RWPE2 (cell line): ENCODE measurements around the gene DROSHA.

Experiments used
- ATAC-seq: fragments of 200-7000 bp; cut with Tn5 transposase; 3 replicates; pipeline ENCODE4 v1.9.1; 2021; ENCODE audit warnings: low read depth
- DNase-seq: peaks from one replicate; pipeline ENCODE4 v3.0.0-alpha.2; 2020; ENCODE audit warnings: low spot score
- H3K27ac ChIP-seq: fragments of 450-650 bp; 2 replicates; pipeline ENCODE4 v1.5.1; 2017; ENCODE audit warnings: mild to moderate bottlenecking; ENCODE audit not compliant: poor library complexity, severe bottlenecking
- H3K27me3 ChIP-seq: fragments of 250-450 bp; sonication (Bioruptor Pico); 2 replicates; pipeline ENCODE4 v1.5.1; 2021; ENCODE audit warnings: mild to moderate bottlenecking, moderate library complexity; ENCODE audit not compliant: insufficient read depth, poor library complexity, severe bottlenecking
- H3K36me3 ChIP-seq: fragments of 250-450 bp; sonication (Bioruptor Pico); 2 replicates; pipeline ENCODE4 v1.5.1; 2020; ENCODE audit warnings: low read depth, mild to moderate bottlenecking, moderate library complexity
- H3K4me1 ChIP-seq: fragments of 250-450 bp; sonication (Bioruptor Pico); 2 replicates; pipeline ENCODE4 v1.5.1; 2021; ENCODE audit warnings: mild to moderate bottlenecking, moderate library complexity; ENCODE audit not compliant: insufficient read depth, poor library complexity, severe bottlenecking
- H3K4me3 ChIP-seq: fragments of 250-450 bp; sonication (Bioruptor Pico); 2 replicates; pipeline ENCODE4 v1.5.1; 2021; ENCODE audit warnings: mild to moderate bottlenecking, moderate library complexity; ENCODE audit not compliant: severe bottlenecking
- H3K9me3 ChIP-seq: fragments of 250-450 bp; sonication (Bioruptor Pico); 2 replicates; pipeline ENCODE4 v1.5.1; 2021; ENCODE audit warnings: mild to moderate bottlenecking, moderate library complexity; ENCODE audit not compliant: severe bottlenecking
- CTCF ChIP-seq: fragments of 450-650 bp; IDR thresholded peaks from one replicate; pipeline ENCODE4 v1.5.1; 2017; ENCODE audit warnings: mild to moderate bottlenecking, moderate library complexity; ENCODE audit not compliant: poor library complexity, severe bottlenecking

The DROSHA gene

DNA sequence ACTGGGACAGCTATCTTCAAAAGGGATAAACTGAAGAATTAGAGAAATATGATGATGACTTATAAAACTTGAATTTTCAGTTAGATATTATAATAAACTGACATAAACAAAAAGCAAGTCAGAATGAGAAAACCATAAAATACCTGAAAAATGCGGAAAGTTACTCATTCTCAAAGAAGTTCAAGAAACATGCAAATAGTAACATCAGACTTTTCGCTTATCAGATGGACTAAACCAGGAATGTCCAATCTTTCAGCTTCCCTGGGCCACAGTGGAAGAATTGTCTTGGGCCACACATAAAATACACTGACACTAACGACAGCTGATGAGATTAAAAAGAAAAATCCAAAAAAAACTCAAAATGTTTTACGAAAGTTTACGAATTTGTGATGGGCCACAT is 53.9 kb downstream of the DROSHA start:
- Histone ChIP-seq H3K27ac (no peak overlapping the region), H3K27me3 (no peaks in the 10 kb centered on the region), H3K4me3 (no peak overlapping the region), H3K9me3 (no peaks in the 10 kb centered on the region), H3K36me3 (peaks cover 30% of the 10 kb centered on the region), H3K4me1 (no peaks in the 10 kb centered on the region)
- ATAC-seq (no peak), DNase-seq (no peak)
- TF ChIP-seq CTCF = no peak

GRCh38 chr5:31477516-31477915 is 54.4 kb downstream of the DROSHA start:
- no peak for ATAC-seq
- Histone ChIP-seq H3K4me1 (no peaks in the 10 kb centered on the region), H3K27me3 (no peaks in the 10 kb centered on the region), H3K27ac (no peak overlapping the region), H3K4me3 (no peak overlapping the region), H3K36me3 (peaks cover 31% of the 10 kb centered on the region), H3K9me3 (no peaks in the 10 kb centered on the region)
- TF ChIP-seq CTCF = no peak
- no peak for DNase-seq

GRCh38 chr5:31476738-31477141 is 55.2 kb downstream of the DROSHA start:
- Histone ChIP-seq H3K27ac (no peak overlapping the region), H3K9me3 (no peaks in the 10 kb centered on the region), H3K4me1 (no peaks in the 10 kb centered on the region), H3K36me3 (peaks cover 39% of the 10 kb centered on the region), H3K27me3 (no peaks in the 10 kb centered on the region), H3K4me3 (no peak overlapping the region)
- ATAC-seq (no peak), DNase-seq (no peak)
- TF ChIP-seq CTCF = no peak

DNA sequence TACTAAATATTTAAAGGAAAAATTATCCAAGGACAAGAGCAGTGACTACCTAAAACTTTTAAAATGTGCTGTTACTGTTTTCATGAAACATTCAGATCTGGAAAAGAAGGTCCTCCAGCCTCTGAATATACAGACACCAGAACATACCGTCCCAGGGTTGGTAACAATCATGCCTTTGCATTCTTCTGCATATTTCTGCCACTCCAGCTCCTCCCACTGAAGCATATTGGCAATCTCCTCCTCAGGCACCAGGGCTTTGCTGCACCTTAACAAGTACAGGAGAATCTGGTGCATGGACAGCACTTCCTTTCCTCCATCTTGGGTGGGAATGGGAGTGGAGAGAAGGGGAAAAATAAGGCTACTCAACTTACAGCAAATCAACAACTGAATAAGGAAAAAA is 60.0 kb downstream of the DROSHA start:
- no peaks in the 10 kb centered on the region for H3K9me3 ChIP-seq
- no peak overlapping the region for H3K27ac ChIP-seq
- no peaks in the 10 kb centered on the region for H3K27me3 ChIP-seq
- ATAC-seq (no peak), DNase-seq (no peak)
- H3K4me3 ChIP-seq = no peak overlapping the region
- peaks cover 3% of the 10 kb centered on the region for H3K4me1 ChIP-seq
- peaks cover 60% of the 10 kb centered on the region for H3K36me3 ChIP-seq
- TF ChIP-seq CTCF = no peak

- no peak overlapping the region for H3K27ac ChIP-seq
- H3K4me3 ChIP-seq = no peak overlapping the region
- ATAC-seq (no peak), DNase-seq (no peak)
- peaks cover 3% of the 10 kb centered on the region for H3K4me1 ChIP-seq
- H3K27me3 ChIP-seq = no peaks in the 10 kb centered on the region
- H3K9me3 ChIP-seq = no peaks in the 10 kb centered on the region
- no peak for TF ChIP-seq CTCF
- peaks cover 68% of the 10 kb centered on the region for H3K36me3 ChIP-seq
Observed at GRCh38 chr5:31471040-31471439, 60.9 kb downstream of the DROSHA start.
